COLO829 (cell line): ENCODE data around the gene ZCCHC3.
"Not testable (repeated sequence)": the region's sequence is repeated elsewhere in the genome, so short reads cannot be mapped to it uniquely, and the experiment has no call there.

ENCODE experiments used
- DNase-seq: peaks from one replicate; pipeline ENCODE4 v3.0.0; 2012; ENCODE audit warnings: low spot score

ZCCHC3 gene

GRCh38 chr20:297098-297924, at the start of gene ZCCHC3:
ZCCHC3 (plus strand) TSS chr20:297570; CDS start chr20:297587, 17 bp downstream.
- DNase-seq: peak; percentile 87

GRCh38 chr20:251354-251753, 46.0 kb upstream of the ZCCHC3 start:
- DNase-seq: no peak

- DNase-seq: no peak
Measured at GRCh38 chr20:252801-253200, 44.6 kb upstream of the ZCCHC3 start.

- not testable (repeated sequence) for DNase-seq
Measured at GRCh38 chr20:253447-253846, 43.9 kb upstream of the ZCCHC3 start.

- DNase-seq: no peak
Measured at GRCh38 chr20:257419-257818, 40.0 kb upstream of the ZCCHC3 start, which contains the start of gene DEFB132. DEFB132 (plus strand) TSS chr20:257724; CDS start chr20:257779, 55 bp downstream.

GRCh38 chr20:258269-258858, 39.0 kb upstream of the ZCCHC3 start:
- DNase-seq: no peak

- DNase-seq: no peak
Measured at GRCh38 chr20:258963-259362, 38.4 kb upstream of the ZCCHC3 start.

- no peak for DNase-seq
Measured at GRCh38 chr20:259981-260380, 37.4 kb upstream of the ZCCHC3 start.

GRCh38 chr20:263701-264100, 33.7 kb upstream of the ZCCHC3 start:
- DNase-seq: no peak

GRCh38 chr20:266596-267562, 30.5 kb upstream of the ZCCHC3 start:
- DNase-seq: peak; percentile 84

GRCh38 chr20:270517-270916, 26.9 kb upstream of the ZCCHC3 start:
- DNase-seq: no peak

GRCh38 chr20:271069-271468, 26.3 kb upstream of the ZCCHC3 start:
- no peak for DNase-seq

- no peak for DNase-seq
Measured at GRCh38 chr20:271528-271927, 25.8 kb upstream of the ZCCHC3 start.

GRCh38 chr20:272718-273117, 24.7 kb upstream of the ZCCHC3 start:
- no peak for DNase-seq

- no peak for DNase-seq
Measured at GRCh38 chr20:273884-274283, 23.5 kb upstream of the ZCCHC3 start.

- no peak for DNase-seq
Measured at GRCh38 chr20:275791-276190, 21.6 kb upstream of the ZCCHC3 start.

- no peak for DNase-seq
Measured at GRCh38 chr20:276620-277495, 20.5 kb upstream of the ZCCHC3 start.

GRCh38 chr20:277496-277781, 19.9 kb upstream of the ZCCHC3 start:
- no peak for DNase-seq

GRCh38 chr20:278181-278580, 19.2 kb upstream of the ZCCHC3 start:
- no peak for DNase-seq

- no peak for DNase-seq
Measured at GRCh38 chr20:278607-279571, 18.5 kb upstream of the ZCCHC3 start.
